Measurements from ENCODE around the gene PCSK5.

Gene PCSK5

DNA sequence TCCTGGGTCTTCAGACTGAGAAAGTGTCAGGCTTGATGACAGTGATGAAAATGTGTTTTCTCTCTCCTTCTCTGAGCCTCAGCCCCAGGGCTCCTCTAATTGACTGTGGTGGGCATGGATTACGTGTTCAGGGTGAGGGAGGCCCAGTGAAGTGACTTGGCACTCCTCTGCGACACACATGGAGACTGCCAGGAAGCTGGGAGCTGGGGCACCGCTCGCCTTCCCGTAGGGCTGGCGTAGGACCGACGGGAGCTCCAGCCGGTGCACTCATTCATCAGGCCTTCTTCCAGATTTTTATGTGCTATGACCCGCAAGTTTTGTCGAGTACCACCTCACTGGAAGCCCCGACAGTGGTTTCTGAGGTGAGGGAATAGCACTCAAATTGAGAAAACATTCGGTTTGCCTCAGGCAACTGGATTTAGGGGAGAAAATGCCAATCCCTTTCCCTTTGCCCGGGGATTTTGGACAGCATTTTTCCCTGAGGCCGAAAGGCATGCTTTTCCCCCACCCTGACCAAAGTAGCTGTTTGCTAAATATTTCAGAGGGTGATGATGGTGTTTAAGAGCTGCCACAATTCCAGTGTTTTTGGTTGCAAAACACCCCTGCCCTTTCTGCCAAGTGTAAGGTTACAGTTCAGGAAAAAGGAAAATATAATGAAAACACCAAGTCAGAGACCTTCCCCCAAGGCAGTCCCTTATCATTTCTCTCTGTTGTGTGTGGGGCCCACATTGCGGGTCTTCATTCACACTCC is 83.7 kb downstream of the PCSK5 start:
- no peak for DNase-seq

DNA sequence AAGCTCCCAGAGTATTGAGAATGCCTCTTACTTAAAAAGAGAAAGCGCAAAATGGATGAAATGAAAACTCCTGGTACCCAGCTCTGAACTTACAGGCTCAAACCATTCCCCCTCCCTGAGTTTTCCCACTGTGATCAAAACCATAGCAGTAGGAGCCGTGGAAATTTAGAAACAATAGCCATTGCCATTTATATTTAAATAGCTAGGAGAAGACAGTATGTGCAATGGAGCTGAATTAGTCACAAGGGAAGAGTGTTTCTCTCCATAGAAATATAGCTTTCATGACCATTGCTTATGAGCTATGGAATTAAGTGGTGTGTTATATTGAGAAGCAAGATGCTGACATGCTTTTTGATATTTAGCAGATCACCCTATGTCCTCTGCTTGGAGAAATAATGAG is 84.6 kb downstream of the PCSK5 start:
- DNase-seq: no peak

DNA sequence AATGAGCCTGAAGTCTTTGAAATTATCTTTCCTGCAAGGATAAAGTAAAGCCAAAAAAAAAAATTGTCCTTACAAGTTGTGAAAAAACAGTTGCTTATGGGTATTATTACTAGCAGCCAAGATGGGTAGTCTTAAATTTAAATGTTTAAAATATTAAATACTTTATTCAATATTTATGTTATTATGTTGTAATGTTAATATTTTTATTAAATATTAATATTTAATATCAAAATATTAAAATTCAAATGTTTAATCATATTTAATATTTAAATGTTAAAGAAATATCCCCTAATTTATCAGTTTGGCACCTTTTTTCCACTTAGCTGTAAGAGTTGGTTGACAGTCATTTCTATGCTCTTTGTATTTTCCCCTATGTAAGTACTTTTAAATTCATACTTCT is 86.1 kb downstream of the PCSK5 start:
- no peak for DNase-seq

DNA sequence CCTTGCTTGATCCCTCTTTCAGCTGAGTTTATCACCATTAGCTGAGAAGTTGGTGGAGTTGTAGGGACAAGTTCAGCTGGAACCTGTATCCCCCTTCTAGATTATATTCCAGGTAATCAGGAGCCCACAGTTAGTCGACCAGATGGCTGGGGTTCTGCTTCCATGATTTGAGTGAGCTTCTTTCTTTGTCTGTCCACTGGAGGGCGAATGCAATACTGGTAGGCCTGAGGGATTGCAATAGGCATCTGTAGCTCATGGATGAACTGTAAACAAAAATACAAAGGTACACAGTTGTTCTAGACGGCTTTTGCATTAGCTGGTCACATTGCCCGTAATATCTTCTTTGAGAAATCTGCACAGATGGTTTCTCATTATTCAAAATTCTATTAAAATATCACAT is 88.9 kb downstream of the PCSK5 start:
- no peak for DNase-seq

DNA sequence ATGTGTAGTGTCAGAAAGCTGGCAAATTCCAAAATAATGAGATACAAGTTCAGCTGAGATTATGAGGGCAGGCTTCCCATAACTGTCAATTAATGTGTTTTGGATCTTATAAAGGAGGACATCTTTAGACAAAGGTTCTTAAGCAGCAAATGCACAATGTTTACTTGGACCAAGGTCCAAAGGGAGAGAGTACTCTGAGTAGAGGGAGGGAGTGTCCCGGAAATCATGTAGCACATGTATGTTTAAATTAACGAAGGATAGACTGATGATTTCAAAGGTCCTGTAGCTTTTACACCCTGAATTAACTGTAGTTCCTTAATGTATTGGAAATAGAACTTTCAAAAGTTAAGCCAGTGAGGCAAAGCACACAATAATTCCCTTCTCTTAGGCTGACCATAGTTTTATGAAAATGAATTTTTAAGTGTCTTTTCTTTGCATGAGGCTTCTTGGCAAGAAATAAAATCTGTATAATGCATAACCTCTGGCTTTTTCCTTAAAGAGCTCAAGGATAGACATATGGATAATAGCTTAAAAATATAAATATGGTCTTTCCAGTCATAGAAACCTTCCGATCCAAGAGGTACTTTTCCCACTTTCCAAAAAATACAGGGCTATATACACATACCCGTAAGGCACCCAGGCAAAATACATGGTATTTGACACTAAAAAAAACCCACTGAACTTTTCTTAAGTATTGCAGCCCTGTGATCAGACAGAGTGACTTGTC is 93.0 kb downstream of the PCSK5 start:
- DNase-seq: no peak

DNA sequence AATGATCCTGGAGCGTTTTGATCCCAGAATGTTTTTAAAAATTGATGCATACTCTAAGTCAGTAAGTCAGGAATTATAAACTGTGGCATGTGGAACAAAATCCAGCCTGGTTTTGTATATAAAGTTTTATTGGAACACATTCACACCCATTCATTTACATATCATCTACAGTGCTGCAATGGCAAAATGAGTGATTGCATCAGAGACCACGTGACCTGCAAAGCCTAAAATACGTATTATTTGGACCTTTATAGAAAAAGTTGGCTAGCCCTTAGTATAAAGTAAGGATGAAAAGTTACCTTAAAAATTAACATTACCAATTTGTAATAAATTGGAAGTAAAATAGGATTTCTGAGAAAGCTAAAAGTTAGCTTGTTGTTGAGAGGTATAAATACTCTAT is 95.0 kb downstream of the PCSK5 start:
- DNase-seq: no peak

DNA sequence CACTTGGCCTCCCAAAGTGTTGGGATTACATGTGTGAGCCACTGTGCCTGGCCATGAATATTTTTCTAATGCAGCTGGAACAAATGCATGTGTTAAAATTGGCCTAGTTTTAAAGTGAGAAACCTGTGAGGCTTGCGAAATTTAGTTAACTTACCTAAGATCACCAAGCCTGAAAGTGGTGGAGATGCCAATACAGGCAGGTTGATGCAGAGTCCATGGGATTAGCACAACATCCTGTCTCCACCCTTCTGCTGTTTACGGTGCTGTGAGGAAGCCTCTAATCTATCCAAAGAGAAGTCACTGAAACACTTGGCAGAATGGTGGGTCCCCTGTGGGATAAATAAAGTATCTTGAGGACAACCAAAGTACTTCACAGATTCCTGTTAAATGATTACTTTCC is 98.2 kb downstream of the PCSK5 start:
- DNase-seq: no peak

DNA sequence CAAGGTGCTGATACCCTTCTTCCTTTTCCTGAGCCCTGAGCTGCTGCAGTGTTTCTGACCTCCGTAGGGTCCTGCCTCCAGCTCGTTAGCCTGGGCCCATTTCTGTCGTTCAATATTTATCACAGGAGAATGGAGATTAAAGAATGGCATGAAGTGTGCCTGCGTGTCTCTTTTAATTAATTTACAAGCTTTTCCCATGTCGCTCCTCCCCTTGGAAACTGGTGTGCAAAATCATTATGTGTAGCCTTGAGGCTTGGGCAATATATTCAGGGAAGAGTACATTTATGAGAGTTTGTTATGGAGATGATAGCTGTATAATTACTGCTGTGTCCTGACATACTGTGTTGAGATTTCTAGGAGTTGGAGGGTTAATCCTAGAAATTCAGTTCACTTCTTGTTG is 99.7 kb downstream of the PCSK5 start:
- no peak for DNase-seq

DNA sequence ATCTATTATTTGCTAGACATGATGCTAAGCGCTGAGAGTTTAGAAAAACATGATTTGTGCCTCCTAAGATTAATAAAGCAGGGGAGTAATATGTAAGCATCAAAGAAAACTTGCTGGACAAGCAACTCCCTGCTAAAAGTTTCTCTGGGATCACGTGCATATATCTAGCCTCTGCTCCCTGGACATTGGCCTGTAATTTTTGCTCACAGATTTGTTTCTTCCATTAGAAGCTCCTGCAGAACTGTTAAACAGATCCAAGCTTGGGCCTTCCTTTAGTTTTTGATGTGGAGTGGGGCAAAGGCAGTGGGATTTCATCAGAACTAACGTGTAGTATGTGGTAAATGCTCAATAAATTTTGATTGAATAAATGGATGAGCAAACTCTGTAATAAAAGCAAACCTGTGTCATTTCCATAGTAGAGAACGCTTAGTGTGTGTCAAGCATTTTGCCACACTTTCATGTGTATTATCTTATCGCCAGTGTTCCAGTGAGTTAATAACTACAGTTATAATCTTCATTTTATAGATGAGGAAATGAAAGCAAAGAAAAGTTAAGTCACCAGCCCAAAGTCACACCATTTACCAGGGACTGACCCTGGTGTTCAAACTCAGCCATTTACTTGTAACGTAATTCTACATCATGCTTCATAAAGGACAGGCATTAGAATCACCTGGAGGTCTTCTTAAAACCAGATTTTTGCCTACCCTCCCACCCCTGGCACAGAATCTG is 100.3 kb downstream of the PCSK5 start:
- no peak for DNase-seq

DNA sequence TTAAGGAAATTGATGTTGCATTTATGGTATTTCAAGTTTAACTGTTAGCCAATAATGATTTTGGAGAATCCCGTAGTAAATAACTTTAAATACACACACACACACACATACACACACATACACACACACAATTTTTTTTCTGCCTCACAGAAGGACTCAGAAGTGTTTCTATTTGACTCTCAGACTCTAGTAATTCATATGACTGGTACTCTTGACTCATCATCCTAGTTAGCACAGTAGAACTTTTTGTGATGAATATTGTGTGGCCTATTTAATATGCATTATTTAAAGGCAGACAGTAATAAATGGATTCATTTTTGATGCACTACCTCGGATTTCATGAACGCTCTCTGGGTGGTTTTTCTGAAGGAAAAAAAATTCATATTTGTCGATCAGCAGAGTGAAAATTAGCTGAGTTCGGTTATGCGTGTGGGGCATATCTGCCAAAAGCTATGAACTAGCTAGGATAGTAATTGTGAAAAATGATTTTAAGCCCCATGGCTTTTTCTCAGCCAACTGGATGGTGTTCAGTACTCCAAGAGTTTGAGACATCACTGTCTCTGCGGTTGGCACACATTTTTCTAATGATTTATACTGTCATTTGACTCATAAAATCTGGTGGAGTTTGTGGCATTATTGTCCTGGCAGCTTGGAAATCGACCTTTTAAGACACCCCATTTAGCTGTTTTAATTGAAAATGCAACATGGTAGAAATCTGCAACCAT is 102.2 kb downstream of the PCSK5 start:
- DNase-seq: no peak

DNA sequence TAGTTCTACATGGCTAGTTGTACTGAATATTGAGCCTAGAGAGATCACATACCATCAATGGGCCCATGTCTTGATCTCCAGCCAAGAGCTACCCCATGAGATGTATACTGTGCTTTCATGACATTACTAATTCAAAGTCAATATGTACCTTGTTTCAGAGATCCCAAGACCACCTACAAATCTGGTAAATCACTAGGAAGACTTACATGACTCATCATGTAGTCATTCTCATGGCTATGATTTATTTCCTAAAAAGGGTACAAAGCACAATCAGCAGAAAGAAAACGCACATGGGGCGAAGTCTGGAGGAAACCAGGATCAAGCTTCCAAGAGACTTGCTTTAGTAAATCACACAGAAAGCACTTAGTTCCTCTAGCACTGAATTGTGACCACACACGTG is 103.0 kb downstream of the PCSK5 start:
- no peak for DNase-seq

DNA sequence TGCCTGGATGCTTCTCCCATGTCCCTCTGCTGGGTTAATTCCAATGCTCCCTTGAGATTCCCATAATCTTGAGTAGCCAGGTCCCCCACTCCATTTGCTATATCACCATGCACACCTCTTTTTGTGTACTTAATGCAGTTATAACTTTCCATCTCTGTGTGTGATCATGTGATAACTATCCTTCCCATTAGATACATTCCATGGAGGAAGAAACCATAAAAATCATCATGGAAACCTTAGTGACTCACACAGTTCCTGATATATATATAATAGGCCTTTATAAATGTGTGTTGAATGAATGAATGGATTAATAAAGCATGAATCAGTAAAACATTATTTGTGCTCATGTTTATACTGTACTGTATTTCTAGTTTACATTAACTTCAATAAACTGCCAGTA is 104.6 kb downstream of the PCSK5 start:
- no peak for DNase-seq

DNA sequence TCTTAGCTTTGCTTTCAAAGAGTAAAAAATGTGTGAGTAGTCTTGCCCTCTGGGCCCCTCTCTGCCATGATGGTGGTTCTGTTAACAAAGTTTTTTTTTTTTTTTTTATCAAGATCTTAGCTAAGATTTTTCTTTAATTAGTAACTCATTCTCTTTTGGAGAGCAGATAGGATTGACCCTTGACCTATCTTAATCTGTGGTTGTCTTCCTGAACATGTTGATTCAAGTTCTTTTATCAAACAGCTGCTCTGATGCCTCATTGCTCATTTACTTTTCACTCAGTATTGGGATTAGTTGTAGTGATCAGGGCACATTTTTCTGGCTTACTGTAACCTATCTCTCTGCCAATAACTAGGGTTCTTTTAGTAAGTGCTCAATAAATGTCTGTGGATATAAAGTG is 106.3 kb downstream of the PCSK5 start:
- no peak for DNase-seq

DNA sequence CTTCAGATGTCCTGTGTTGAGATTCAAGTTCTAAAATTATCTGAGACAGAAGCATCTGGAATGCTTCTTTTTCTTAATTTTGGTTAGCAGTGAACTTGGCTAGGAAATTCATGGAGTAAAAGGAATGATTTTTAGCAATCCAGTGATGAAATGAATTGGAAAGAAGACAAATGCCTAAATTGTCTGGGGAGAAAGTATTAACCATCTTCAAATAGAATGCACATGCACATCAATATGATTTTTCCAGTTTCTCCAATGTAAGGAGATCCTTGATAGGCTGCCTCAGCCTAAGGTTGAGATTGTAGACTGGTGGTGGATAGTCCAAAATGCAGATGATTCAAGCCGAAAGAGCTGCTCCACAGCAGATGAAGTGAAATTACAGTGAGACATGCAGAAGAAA is 106.7 kb downstream of the PCSK5 start:
- no peak for DNase-seq

DNA sequence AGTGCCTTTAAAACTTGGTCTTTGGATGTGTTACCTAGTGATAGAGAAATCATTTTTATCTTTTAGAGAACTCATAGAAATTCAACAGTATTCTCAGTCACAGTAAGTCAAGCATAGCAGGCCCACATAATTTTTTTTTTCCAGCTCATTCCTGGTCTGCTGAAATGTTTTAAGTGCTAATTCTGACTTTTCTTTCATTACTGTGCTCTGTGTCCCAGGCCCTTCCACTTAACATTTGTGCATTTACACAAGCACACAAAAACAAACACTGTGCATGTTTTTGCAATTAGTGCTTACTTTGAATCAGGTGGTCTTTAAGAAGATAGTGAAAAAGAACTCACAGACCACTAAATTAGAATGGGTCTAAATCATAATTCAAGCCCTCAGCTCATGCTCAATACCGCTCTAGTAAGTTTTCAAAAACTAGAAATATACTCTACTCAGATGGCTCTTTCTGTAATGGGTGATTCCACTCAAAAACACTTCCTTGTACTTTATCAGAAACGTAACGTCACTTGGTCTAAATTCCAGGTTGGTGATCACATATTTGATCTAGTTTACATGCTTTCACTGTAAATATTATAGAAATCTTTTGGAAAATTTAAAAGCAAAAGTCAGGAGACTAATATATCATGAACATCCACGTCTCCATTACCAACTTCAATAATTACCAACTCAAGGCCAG is 107.8 kb downstream of the PCSK5 start:
- DNase-seq: no peak

DNA sequence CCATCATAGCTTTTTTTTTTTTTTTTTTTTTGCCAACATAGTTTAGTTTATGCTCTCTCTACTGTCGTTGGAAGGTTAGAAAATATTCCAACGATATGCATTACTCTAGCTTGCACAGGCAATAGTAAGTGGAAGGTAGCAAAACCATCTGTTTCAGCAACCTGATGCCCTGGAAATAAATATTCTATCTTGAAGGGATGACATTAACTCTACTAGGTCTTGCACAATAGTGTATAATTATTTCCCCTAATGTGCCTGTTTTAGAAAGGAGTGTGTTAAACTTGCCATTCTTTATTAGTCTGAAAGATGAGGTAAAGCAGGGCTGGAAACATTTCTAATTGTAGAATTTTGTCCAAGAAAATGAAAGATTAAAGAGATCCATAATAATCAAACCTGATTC is 111.0 kb downstream of the PCSK5 start:
- no peak for DNase-seq

DNA sequence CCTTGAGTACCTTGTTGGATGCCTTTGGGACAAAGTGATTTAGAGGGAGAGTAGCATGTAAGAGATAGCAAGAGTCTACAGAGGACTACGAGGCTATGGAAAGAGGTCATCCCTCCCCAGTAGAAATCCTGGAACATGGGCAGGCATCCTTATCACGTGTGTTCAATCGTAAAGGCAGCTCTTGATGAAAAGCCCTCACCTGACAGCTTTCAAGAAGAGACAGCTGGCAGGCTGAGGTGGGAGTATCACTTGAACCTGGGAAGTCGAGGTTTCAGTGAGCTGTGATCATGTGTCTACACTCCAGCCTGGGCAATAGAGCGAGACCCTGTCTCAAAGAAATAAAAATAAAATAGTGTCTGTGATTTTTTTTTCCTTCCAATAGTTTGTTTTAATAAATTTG is 112.6 kb downstream of the PCSK5 start:
- DNase-seq: no peak

DNA sequence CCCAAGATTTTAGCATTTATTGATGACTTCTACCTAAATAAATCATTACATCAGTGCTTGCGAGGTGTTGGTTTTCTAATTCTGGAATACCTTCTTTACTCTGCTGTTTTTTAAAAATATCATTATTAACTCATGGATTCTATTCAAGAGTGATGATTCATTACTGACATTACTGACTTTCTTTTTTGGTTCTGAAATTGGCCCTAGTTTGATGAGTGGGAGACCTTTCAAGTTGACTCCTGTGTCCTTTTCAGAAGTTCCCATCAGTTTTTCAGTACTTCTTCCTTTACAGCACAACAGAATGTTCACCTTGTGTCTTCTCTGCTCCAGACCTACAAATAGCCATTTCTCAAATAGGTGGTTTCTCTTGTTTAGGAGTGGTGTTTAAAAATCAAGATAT is 114.1 kb downstream of the PCSK5 start:
- DNase-seq: no peak

DNA sequence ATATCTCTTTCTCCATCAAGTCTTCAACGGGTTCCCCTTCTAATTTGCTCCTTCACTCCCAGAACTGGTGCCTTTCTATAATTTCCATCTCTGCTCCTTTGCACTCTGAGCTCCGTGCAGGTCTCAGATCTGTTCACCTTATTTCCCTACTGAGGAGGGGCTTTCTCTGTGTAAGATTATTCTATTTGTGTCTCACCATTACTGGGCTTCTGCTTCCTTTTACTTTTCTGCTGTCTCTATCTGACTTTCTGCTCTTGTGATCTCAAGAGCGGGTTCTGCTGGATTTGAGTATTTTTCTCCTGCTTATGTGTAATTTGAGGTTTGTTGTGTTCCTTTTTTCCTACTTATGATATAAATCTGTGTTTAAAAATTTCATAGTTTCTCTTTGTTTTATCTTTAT is 117.5 kb downstream of the PCSK5 start:
- no peak for DNase-seq

DNA sequence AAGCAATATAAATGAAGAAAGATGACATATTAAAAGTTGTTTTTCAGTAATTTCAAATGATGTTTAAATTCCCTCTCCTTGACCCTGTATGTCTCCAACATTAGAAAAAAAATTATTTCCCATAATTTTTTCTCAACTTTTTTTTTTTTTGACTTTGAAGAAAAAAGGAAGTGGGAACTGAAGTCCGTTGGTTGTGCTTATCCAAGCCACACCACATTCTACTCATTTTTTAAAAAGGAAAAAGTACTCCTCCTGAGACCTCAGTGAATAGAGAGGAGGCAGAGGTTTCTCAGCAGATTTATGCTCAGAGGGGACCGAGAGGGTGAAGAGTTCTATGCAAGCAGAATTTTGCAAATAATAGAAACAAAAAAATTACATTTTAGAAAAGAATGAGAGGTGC is 123.3 kb downstream of the PCSK5 start:
- no peak for DNase-seq

DNA sequence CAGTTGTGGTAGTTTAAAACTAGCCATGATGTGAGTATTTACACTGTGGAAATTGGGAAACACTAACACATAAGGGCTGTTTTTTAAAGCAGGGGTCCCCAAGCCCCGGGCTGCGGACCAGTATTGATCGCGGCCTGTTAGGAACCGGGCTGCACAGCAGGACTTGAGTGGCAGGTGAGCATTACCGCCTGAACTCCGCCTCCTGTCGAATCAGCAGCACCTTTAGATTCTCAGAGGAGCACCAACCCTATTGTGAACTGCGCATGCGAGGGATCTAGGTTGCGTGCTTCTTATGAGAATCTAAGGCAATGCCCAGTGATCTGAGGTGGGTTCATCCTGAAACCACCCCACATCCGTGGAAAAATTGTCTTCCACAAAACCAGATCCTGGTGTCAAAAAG is 127.8 kb downstream of the PCSK5 start:
- no peak for DNase-seq

DNA sequence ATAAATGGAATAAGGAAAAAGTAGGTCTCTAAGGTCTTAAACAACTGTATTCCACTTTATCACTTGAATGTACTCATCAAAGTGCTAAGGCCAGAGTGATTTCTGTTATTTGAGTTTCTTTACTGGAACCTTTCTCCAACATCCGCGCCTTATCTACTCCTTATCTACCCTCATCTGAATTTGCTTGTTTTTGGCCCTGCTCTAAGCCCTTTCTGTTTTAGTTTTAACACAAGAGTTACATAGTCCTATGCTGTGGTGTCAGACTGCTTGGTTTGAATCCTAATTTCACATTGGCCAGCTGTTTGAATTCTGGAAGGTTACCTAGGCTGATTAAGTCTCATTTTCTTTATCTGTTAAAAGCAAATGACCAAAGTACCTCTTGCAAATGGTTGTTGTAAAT is 128.3 kb downstream of the PCSK5 start:
- DNase-seq: no peak

DNA sequence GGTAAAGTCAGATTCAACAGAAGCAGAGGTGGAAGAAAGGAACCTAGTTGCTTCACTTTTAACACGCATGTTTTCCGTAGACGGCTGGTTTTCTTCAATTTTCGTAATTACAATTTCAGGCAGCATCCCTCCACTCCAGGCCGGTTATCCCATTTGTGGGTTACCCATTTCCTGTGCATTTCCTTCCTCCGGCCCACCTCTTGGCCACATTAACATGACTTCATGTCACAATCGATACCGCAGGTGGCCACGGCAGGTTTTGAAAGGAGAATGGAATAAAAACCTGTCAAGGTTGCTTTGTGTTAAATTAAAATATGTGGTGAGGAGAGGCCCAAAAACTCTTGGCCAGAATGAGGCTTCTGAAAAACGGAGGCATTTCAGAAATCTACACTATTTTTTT is 130.2 kb downstream of the PCSK5 start:
- no peak for DNase-seq

Data from NCI-H1694 treated with DMSO at 0.1 percent for 48 hours (cell line).